Cardiac septum (tissue), 1 donor: ENCODE data around the gene EPAS1. TPM values are rescaled to one million over a fixed set of nuclear protein-coding genes. Genes with fewer than 3 reads are reported as not detected.

ENCODE experiments used
- DNase-seq: peaks from one replicate; pipeline ENCODE4 v3.0.0-alpha.2; 2020; ENCODE audit warnings: low spot score
- intact Hi-C: fragments of 100-400 bp; cut with DNase I; formaldehyde crosslinking; loops from one replicate; pipeline ENCODE4 v1.14.0; 2022
- total RNA-seq: library from RNA; stranded (reverse); fragmentation: NEBNext Ultra II Directional; extraction: Animal tissue kit (Norgen Biotek cat#: 25700); gene quantifications from one replicate; pipeline ENCODE4 v1.2.1, GENCODE V29; 2021
- donor health status: DM: no; HTN: no; CAD: no.

Gene EPAS1
- total RNA-seq, 1 donor from 2014 or later = 139 TPM

DNA sequence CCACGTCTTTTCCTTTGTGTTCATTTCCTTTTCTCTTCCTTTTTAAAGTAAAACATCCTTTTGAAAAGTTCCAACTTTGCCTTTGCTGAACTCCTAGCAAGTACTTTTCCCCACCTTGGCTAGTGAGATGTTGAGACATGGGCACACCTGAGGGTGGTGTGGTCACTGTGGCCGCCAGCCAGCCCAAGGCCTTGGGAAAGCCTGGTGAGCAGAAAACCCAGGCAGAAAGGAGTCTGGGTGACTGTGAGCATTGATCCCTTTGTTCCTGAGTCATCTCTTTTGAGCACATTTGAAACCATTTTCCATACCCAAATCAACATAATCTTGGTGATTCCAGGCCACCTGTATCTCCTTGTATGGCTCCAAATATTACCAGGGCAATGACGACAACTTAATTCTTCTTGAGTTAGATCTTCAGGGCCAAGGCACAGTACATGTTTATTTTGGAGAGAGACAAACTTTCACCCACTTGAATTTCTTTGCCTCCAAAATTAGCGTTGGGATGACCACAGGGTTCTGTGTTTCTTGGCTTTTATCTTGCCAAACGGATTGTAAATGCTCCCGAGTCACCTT is 14.5 kb downstream of the EPAS1 start:
- no peak for DNase-seq
- intact Hi-C loops = loop anchor here (5.0 kb wide), 1 partner anchor 41 kb away; no protein-coding TSS in a partner anchor

DNA sequence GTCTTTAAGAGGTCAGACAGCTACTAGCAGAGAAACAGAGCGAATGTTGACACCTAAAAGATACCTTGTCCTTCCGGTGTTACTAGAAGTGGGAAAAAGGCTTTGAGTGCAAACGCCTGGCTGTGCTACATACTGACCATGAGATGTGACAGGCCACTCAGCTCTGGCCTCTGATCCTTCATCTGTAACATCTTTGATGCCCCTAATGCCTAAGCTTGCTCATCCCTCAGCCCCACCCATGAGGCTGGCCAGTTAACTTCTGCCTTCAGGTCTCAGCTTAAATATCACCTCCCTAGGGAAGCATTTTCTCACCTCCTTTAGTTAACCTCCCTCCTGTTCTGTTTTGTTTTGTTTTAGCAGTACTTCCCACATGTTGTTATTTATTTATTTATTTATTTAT is 15.9 kb downstream of the EPAS1 start:
- intact Hi-C loops = loop anchor here (5.0 kb wide), 1 partner anchor 39 kb away; no protein-coding TSS in a partner anchor
- no peak for DNase-seq

DNA sequence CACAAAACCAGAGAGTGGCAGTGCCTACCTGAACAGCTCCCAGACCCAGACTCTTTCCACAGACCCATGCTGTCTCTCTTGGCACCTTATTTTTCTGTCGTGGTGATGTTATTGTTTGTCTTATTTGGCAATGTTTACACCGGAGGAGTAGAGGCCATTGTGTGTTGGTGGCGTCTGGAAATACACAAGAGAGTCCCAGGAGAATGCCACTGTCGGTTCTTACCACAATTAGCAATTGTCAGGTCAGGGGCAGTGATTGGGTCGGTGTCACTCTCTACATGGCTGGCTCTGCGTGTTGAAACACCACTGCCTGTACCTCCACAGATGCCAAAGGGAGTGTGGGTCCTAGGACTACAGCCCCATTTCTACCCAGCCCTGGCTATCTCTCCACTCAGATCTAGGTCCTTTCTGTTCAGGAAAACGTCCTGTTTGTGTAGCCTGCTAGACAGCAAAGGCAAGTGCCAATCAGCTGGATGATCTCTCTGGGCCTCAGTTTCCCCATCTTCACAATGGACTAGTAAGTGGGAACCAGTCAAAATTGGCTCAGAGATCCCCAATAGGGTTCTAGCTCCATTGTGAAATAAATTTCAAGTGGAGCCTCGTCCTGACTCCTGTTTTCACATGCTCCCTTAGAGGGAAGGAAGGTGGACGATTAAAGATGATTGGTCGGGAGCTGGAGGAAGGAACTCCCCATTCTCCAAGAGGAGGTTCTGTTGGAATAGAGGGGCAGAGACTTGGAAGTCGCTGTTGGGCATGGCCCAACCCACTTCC is 17.0 kb downstream of the EPAS1 start:
- intact Hi-C loops = loop anchor here (2.0 to 5.0 kb wide), 2 partner anchors 21 to 38 kb away; no protein-coding TSS in a partner anchor
- no peak for DNase-seq

DNA sequence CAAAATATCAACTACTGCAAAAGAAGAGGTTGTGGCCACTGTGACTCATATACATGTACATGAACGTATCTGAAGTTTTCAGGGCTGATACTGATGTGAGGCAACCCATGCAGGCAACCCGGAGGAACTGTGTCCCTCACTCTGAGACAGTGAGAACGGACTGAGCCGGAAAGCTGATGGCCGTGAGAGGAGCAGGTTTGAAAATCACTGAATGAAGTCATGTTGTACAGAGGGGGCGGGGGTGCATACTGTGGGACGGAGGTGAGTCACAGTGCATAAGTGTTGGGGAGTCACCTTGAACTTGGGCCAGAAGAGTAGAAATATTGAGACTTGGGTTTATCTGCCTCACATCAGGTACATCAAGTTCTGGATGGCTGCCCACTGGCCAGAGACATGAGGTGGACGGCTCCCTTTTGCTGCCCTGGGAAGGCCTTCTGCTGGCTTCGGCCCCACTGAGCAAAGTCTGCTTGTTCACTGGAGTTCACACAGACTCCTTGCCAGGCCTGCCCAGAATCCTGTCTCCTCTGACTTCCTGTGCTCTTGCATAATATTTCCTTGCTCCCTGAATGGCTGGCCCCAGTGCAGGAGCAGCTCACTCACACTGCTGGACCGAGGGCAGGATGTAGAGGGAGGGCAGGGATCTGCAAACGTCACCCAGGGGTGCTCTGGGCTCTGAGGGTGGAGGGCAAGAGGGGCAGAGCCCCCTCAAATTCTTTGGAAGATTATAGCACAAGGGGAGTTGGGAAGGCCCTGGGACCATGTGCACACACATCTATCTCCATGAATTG is 18.1 kb downstream of the EPAS1 start:
- intact Hi-C loops = loop anchor here (2.0 kb wide), 1 partner anchor 20 kb away; no protein-coding TSS in a partner anchor
- peak; percentile 92 for DNase-seq

DNA sequence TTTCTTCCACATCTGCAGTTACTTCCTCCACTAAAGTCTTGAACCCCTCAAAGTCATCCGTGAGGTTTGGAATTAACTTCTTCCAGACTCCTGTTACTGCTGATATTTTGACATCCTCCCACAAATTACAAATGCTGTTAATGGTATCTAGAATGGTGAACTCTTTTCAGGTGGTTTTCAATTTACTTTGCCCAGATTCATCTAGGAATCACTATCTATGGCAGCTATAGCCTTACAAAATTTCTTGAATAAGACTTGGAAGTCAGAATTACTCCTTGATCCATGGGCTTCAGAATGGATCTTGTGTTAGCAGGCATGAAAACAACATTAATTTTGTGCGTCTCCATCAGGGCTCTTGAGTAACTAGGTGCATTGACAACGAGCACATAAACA is 19.9 kb downstream of the EPAS1 start:
- intact Hi-C loops = no loop called here

DNA sequence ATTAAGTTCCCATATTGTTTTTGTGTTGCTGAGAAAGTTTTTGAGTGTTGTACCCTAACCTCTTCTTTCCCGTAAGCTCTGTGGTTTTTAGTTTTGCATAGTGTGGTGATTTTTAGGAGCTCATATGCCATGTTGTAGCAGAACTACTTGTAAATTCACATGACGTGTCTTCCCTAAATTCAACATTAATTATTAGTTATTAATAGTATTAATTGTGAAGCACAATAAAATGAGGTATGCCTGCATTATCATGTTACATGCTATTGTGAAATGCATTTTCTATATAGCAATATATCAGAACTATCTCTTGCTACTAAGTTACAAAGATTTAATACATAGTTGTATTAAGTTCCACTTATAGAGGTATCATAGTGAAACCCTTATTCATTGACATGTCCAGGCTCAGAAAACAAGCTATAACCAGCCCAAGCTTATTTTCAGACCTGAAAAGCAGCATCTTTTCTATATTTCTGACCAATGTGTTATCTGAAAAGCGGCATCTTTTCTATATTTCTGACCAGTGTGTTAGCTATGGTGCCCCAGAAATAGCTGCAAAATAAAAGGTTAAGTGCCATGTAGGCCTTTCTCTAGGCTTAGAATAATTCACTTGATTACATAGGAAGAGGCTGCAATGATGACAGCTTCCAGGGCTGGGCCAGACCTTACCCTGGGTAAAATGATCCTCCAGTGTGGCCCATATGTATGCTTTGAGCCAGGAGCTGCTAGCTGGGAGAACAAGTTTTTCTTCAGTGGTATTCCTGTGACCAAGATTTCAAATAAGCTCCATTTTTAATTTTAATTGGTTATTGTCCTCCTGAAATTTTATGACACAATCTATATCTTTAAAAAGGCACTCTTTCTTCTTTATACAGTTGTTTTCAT is 21.6 kb downstream of the EPAS1 start:
- no peak for DNase-seq
- intact Hi-C loops = no loop called here

More for the DNA sequence above, 19.9 kb downstream of the EPAS1 start:
- no peak for DNase-seq

DNA sequence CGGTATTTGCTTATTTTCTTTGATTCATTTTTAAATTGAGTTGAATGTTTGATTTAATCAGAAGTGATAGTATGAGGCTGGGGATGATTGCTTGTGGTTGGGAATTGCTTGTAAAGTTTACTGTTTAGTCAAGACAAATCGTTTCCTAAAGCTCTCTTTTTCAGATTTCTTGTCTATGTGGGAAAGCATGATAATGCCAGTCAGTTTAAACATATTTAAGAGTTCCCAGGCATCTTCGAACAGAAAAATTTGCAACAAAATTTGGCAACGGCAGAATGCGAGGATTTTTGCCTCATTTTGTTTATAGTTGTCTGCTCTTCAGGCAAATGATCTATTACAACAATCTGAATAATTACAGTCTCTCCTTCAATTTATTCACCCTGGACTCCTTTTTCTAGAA is 22.5 kb downstream of the EPAS1 start:
- intact Hi-C loops = no loop called here
- DNase-seq = no peak

DNA sequence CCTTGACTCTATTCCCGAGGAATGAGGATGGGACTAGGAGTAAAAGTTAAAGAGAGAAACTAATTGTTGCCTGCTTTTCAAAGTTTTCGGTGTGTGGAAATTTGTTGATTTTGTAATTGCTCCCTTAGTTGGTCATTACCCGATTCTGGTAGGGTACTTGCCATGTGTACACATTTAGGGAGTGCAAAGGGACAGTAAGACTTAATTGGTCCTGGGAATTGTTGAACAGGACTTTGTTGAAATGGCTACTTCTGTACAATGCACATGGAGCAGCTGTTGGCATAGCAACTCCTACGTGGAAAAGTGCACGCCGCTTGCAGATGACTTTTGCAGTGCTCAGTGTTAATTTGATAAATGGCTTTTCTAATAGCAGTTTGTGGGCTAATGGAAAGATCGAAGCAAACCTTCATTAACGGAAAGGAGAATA is 22.9 kb downstream of the EPAS1 start:
- intact Hi-C loops = no loop called here
- DNase-seq = no peak

DNA sequence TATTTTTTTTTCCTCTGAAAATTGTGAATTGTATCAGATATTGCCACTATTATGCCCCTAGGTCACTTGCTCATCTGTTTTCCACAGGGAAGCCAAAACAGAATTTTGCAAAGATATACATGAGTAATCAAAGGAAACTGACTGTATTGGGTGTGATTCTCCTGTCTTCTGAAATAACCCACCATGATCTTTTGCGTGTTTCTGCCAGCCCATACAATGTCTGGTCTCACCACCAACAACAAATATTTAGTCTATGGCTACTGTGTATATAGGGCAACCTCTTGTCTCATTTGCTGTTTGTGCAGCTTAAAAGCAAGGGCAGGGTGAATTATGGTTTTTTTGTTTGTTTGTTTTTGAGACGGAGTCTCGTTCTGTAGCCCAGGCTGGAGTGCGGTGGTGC is 26.5 kb downstream of the EPAS1 start:
- no peak for DNase-seq
- intact Hi-C loops = no loop called here

DNA sequence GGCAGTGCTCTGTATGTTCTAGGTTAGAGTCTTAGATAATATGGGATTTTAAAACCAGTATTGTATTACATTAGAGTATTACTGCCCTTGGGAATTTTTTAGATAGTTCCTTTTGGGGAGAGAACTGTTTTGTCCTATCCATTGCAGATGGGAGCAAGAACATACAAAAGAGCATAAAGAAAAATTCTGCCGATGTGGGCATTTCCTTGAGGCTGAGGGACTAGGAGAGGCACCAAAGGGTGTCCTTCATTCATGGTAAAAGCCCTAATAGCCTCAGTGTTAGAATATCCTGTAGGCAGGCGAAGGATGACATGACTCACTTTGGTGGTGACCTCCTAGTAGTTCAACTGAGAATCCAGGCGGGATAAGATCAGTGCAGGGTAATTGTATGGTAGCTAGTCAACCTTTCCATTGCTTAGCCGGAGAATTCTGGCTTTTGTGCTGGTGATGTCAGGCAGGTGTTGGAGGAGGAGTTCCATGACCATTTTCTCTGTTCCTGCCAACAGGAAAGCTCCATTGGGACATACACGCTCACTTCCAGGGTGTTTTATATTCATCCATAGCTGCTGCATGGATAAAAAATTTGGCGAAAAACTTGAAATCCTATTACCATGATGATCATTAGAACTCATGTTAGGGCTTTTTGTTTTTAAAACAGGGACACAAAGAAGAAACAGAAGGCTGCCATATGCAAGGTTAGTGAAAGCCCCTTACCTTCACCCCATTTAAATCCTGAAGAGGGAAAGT is 28.1 kb downstream of the EPAS1 start:
- intact Hi-C loops = no loop called here
- no peak for DNase-seq

DNA sequence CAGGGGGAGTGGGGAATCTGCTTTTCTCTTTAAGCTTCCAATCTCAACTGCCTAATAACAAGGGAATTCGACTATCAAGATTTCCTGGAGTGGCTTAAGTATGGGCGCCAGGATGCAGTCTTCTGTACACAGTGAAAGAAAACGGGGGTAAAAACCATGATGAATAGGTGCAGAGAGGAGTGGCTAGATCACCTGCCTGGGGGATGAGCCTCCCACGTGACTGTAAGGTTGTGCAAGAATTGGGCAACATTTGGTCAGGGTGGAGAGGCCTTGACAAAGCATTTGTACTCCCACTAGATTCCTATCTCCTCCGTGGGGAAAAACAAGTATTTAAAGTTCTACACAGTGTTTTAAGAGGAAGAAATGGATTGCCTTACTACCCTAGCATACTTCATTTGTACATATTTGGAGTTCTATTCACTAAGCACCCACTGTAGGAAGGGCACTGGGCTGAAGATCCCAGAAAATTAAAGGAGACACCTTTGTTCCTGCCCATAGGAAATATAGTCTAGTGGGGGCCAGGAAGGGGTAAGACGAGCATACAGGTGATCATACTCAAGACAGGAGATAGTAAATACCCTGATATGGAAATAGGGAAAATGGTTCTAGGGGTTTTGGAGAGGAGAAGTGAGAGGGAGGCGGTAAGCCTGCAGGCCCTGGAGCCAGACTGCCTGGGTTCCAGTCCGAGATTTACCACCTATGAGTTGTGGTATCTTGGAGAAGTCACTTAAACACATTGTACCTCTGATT is 29.2 kb downstream of the EPAS1 start:
- no peak for DNase-seq
- intact Hi-C loops = no loop called here

DNA sequence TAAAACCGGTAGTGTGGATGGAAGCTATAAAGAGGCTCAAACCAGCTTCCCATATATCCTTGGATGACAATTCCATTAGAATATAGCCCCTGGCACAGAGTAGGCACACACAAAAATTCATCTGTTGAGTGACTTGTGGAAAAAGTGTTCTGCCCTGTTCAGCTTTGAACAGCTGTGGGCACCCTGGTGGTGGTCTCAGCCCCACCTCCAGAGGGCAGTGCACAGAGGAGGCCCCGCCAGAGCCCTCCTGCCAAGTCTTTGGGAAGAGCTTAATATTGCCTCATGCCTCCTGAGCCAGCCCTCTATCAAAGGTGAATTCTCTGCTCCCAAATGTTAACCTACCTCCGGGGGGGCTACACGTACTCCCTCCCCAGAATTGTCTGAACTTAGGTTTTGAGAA is 30.4 kb downstream of the EPAS1 start:
- DNase-seq = no peak
- intact Hi-C loops = no loop called here

DNA sequence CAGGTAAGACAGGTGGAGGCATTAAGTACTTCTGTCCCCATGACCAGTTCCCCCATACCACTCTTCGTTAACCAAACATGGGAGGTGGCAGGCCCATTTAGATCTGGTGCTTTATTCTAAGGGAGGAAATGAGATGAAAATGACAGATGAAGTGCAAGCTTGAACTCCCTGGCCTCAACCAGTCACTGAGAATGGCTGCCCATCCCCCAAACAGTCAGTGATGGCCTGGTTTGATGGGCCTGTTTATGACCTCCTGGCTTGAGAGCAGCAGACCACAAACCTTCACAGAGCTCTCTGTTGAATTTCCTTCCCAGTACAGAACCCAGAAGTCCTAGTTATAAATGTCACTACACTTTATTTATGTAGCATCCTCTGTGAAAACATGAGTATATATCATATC is 31.1 kb downstream of the EPAS1 start:
- intact Hi-C loops = no loop called here
- no peak for DNase-seq

DNA sequence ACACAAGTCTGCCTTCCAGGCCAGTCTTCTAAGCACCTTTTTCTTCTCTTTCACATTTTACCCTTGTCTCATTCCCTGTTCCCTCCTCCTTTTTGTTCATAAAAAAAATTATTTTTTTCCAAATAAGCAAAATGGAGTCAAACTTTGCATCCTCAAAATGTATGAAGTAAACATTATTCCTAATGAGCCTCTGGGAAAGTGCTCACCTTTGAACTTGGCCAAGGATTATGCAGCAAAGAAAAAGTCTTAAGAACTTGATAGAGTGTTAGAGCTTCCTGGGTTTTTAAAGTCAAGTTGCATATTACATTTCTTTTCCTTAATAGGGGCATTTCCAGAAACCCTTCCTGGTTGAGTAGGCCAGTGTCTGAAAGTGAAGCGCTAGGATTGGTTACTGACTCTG is 31.6 kb downstream of the EPAS1 start:
- intact Hi-C loops = no loop called here
- no peak for DNase-seq

DNA sequence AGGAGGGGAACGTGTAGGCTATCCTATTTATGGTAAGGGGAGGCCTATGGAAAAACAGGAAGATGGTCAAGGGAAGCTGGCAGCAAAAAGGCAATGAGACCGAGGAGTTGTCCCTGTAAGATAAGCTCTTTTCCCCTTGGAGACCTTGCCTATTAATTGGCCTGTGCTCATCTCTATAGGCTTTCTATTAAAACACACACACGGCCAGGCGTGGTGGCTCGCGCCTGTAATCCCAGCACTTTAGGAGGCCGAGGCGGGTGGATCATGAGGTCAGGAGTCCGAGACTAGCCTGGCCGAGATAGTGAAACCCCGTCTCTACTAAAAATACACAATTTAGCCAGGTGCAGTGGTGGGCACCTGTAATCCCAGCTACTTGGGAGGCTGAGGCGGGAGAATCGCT is 32.1 kb downstream of the EPAS1 start:
- no peak for DNase-seq
- intact Hi-C loops = no loop called here

DNA sequence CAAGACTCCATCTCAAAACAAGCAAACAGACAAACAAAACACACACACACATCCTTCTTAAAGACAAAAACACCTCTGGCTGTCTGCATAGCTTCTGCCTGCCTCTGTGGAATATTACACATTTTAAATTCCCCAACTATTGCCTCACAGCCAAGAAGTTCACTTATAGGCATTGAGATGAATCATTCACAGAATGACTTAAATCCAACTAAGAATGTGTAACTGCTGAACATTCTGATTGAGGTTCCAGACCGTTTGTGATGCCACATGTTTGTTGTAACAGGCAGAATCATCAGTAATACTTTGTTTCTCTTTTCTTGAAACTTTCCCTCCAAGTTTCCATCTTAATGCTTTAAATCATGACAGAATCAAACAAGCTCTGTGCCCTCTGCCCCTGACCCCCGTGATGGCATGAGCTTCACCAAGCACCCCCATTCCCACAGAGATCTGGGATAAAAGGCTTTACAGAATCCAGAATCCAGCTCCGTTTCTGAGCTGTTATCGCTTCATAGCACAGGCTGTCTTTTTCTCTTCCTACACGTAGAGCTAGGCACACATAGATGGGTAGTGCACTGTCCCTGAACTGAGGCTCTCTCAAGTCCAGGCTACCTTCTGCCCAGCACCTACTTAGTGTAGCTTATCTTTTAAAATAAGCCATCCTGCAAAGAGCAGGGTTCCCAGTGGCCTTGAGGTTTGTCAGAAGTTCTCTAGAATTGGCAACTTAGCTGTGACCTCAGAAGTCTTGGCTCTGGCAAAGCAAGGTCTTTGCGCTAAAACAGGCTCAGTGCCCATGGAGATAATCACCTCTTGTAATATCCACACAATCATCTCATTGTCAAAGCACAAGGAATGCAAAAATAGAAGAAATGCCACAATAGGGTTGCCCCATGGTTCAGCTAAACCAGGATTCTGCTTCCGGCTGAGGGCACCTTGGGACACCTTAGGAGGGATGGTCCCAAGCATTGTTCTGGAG is 32.9 kb downstream of the EPAS1 start:
- DNase-seq = no peak
- intact Hi-C loops = loop anchor here (10.0 kb wide), 1 partner anchor 515 kb away; no protein-coding TSS in a partner anchor
